NCI-H1694 treated with DMSO at 0.1 percent for 48 hours (cell line): ENCODE measurements around the gene C19orf53.

Experiments
- DNase-seq: peaks from one replicate; lab custom pipeline; 2025; lab: John Stamatoyannopoulos, UW

Gene C19orf53

DNA sequence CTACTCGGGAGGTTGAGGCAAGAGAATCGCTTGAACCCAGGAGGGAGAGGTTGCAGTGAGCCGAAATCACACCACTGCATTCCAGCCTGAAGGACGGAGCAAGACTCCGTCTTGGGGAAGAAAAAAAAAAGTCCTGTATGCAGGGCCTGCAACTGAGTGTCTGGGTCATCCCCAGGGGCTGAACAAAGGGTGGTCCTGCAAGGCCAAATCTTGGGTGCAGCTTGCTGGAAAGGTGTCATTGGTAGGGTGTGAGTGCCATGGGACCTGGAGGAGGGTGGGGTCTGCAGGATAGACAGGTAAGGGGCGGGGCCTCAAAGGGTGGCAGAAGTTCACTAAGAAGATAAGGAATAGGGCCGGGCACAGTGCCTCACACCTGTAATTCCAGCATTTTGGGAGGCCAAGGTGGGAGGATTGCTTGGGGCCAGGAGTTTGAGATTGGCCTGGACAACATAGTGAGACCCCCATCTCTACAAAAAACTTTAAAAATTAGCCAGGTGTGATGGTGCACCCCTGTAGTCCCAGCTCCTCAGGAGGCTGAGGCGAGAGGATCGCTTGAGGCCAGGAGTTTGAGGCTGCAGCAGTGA, 52.5 kb downstream of the C19orf53 start:
- DNase-seq = no peak

GRCh38 chr19:13827656-13828055, 53.4 kb downstream of the C19orf53 start:
- no peak for DNase-seq
